ENCODE results near the gene CDH23. TPM values are rescaled to one million over a fixed set of nuclear protein-coding genes. Genes with fewer than 3 reads are reported as not detected.

The CDH23 gene
- total RNA-seq, 4 donors from 2014 or later, result 13.8 to 20.1 (median 17.3) TPM

DNA sequence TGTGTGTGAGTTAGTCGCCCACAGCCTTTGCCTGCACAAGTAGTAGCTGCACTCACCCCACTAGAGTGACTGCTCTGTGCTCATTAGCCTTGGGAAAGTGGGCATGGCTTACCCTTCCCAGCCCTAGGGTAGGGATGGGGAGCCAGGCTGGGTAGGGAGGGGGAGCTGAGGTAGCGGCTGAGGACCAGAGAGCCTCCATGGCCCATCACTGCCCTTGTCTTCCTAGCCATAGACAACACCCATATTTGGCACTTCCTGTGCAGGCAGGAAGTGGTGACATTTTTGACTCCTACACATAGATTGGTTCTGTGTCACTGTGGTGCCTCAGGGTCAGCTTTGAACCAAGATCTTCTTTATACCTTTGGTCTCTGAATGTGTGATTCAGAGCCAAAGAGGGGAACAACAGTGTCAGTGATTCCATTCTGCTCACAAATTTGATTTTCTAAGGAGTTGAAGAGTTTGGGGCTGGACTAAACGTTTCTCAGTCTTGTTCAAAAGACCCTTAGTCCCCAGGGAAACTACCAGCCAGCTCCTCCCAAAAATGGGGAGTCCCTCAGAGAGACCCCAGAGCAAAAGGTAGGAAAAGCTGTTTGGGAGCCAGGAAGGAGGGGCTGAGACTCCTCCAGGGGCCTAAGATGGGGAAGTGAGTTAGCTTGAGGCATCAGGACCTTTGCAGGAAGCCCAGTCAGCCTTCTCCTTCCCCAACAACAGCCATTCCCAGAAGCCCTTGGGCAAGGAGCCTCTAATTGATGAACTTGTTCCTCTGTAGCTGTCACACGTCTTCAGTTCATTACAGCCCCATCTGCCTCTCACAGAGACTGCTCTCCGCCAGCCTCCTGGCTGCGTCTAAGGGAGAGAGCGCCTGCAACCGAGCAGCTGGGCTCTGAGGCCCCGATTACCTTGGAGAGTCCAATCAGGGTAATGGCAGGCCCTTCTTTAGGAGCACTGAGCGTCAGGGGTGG, 135.0 kb downstream of the CDH23 start:
- Histone ChIP-seq H3K4me1 (peaks cover 0 to 4% (median 0%) of the 10 kb centered on the region in 4 donors), H3K27me3 (no peaks in the 10 kb centered on the region), H3K9me3 (no peaks in the 10 kb centered on the region), H3K4me3 (no peak overlapping the region), H3K36me3 (no peaks in the 10 kb centered on the region), H3K27ac (no peak overlapping the region)
- no peak for DNase-seq (ENCODE audit: low spot score in 2 of 2)
- TF ChIP-seq EP300 (IDR thresholded peaks at IDR 0.05) (no peak), POLR2A (IDR thresholded peaks at IDR 0.05) (no peak), CTCF (IDR thresholded peaks at IDR 0.05) (no peak)
- 71 to 78% methylated on average over 10 of the region's 10 CpGs for WGBS, 2 donors

GRCh38 chr10:71532878-71533277, 136.2 kb downstream of the CDH23 start:
- no peaks in the 10 kb centered on the region for H3K9me3 ChIP-seq
- peaks cover 0 to 4% (median 0%) of the 10 kb centered on the region in 4 donors for H3K4me1 ChIP-seq
- H3K27me3 ChIP-seq, result no peaks in the 10 kb centered on the region
- no peak for TF ChIP-seq CTCF (IDR thresholded peaks at IDR 0.05)
- no peak for TF ChIP-seq POLR2A (IDR thresholded peaks at IDR 0.05)
- no peak for TF ChIP-seq EP300 (IDR thresholded peaks at IDR 0.05)
- no peaks in the 10 kb centered on the region for H3K36me3 ChIP-seq
- H3K27ac ChIP-seq, result no peak overlapping the region
- WGBS, 2 donors, result 89 to 93% methylated on average over 11 of the region's 11 CpGs
- no peak for DNase-seq (ENCODE audit: low spot score in 2 of 2)
- H3K4me3 ChIP-seq, result no peak overlapping the region

DNA sequence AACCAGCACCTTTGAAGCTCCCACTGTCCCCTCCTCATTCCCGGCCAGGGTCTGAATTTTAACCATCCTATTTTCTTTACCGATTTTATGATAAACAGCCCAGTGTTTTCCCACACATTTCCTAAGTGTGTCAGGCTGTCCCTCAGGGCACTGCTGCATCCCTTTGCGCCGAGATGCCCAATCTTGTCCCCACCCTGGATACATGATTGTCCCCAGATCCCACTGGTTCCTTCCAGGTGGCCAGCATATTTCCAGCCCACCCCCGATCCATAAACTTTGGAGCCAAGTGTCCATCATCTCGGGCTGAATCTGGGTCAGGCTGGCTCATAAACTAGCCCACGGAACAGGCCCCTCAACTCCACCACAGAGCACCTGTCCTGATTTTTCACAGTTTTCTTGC, 137.2 kb downstream of the CDH23 start:
- 85 to 86% methylated on average over 7 of the region's 7 CpGs for WGBS, 2 donors

DNA sequence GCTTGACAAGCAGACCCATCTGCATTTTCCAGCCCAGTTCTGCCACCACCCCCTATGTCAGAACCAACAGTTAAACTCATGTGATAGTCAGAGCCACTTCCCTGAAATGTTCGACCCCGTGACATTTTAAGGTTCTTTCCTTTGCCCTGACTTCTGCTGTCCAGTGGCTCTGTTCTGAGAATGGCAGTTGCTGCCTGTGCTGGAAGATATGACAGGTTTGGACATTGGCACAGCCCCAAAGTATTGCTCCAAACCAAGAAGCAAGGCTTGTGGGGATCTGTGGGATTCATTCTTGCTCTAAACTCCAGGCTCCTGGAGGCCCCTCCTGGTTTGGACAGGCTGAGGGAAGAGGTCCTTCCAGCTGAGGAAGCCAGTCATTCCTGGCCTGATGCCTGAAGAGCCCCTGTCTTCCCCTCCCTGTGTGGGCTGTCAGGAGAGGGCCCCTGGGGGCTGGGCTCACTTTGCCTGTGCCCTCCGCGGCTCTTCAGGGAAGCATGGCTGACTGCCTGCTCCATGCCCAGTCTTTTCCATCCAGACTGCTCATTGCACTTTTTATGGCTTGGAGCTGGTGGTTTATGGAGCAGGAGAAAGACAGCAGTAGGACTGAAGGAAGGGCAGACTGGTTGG, 138.0 kb downstream of the CDH23 start:
- H3K27me3 ChIP-seq, result no peaks in the 10 kb centered on the region
- 80% methylated on average over 2 of the region's 4 CpGs for WGBS, 2 donors
- no peak overlapping the region for H3K27ac ChIP-seq
- no peaks in the 10 kb centered on the region for H3K9me3 ChIP-seq
- TF ChIP-seq EP300 (IDR thresholded peaks at IDR 0.05) (no peak), POLR2A (IDR thresholded peaks at IDR 0.05) (no peak), CTCF (IDR thresholded peaks at IDR 0.05) (no peak)
- H3K4me1 ChIP-seq, result no peaks in the 10 kb centered on the region
- DNase-seq (ENCODE audit: low spot score in 2 of 2), result no peak
- no peaks in the 10 kb centered on the region for H3K36me3 ChIP-seq
- H3K4me3 ChIP-seq, result no peak overlapping the region

More for the DNA sequence above, 137.2 kb downstream of the CDH23 start:
- H3K9me3 ChIP-seq, result no peaks in the 10 kb centered on the region
- no peak for DNase-seq (ENCODE audit: low spot score in 2 of 2)
- H3K4me1 ChIP-seq, result peaks cover 0 to 2% (median 0%) of the 10 kb centered on the region in 4 donors
- TF ChIP-seq CTCF (IDR thresholded peaks at IDR 0.05) (no peak), EP300 (IDR thresholded peaks at IDR 0.05) (no peak), POLR2A (IDR thresholded peaks at IDR 0.05) (no peak)
- no peaks in the 10 kb centered on the region for H3K36me3 ChIP-seq
- H3K4me3 ChIP-seq, result no peak overlapping the region
- no peak overlapping the region for H3K27ac ChIP-seq
- no peaks in the 10 kb centered on the region for H3K27me3 ChIP-seq

- Histone ChIP-seq H3K27ac (no peak overlapping the region), H3K27me3 (no peaks in the 10 kb centered on the region), H3K4me1 (no peaks in the 10 kb centered on the region), H3K36me3 (no peaks in the 10 kb centered on the region), H3K9me3 (no peaks in the 10 kb centered on the region), H3K4me3 (no peak overlapping the region)
- DNase-seq (ENCODE audit: low spot score in 2 of 2), result no peak
- no peak for TF ChIP-seq EP300 (IDR thresholded peaks at IDR 0.05)
- no peak for TF ChIP-seq CTCF (IDR thresholded peaks at IDR 0.05)
- TF ChIP-seq POLR2A (IDR thresholded peaks at IDR 0.05), result no peak
- WGBS, 2 donors, result 83 to 92% methylated on average over 6 of the region's 6 CpGs
Measured at GRCh38 chr10:71536332-71536731, 139.6 kb downstream of the CDH23 start.
